Activated CD4-positive, alpha-beta T cell treated with anti-CD3 and anti-CD28 coated beads for 48 hours (primary cell): Measurements from ENCODE around the gene CAPN5.
"Not testable (repeated sequence)": the region's sequence is repeated elsewhere in the genome, so short reads cannot be mapped to it uniquely, and the experiment has no call there.

Source experiments
- DNase-seq: peaks from one replicate; pipeline ENCODE4 v3.0.0-alpha.2; 2020

The CAPN5 gene

GRCh38 chr11:77044886-77045285 lies 21.9 kb upstream of the CAPN5 start:
- no peak for DNase-seq

GRCh38 chr11:77046060-77046501 lies 20.7 kb upstream of the CAPN5 start:
- DNase-seq: peak; percentile 76

- peak; percentile 78 for DNase-seq
These were observed 19.5 kb upstream of the CAPN5 start for GRCh38 chr11:77047007-77047927.

DNA sequence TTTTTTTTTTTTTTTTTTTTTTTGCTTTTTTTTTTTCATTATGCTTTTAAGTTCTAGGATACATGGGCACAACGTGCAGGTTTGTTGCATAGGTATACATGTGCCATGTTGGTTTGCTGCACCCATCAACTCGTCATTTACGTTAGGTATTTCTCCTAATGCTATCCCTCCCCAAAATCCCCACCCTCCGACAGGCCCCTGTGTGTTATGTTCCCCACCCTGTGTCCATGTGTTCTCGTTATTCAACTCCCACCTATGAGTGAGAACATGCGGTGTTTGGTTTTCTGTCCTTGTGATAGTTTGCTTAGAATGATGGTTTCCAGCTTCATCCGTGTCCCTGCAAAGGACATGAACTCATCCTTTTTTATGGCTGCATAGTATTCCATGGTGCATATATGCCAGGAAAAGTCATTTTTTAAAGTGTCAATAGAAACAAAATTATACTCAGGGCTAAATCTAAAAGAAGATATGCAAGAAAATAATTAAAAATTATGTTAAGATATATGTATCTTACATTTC lies 18.8 kb upstream of the CAPN5 start:
- DNase-seq: not testable (repeated sequence)

GRCh38 chr11:77049026-77049425 lies 17.7 kb upstream of the CAPN5 start:
- DNase-seq: no peak

DNA sequence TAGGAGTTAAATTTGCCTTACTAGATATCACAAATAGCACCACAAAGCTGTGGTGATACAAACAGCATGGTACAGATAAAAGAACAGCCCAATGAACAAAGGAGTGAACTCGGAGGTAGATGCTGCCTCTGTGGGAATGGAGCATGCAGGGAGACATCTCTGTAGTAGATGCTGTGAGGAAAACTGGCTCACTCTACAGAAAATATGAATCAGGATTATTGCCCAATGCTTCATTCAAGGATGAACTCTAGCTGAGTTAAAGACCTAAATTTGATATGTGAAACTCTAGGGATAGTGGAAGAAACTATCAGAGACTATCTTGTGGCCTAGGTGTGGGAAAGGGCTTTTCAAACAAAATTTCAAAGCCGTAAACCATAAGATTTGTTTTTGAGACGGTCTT lies 15.3 kb upstream of the CAPN5 start:
- DNase-seq: no peak

GRCh38 chr11:77052518-77052917 lies 14.3 kb upstream of the CAPN5 start:
- DNase-seq: no peak

DNA sequence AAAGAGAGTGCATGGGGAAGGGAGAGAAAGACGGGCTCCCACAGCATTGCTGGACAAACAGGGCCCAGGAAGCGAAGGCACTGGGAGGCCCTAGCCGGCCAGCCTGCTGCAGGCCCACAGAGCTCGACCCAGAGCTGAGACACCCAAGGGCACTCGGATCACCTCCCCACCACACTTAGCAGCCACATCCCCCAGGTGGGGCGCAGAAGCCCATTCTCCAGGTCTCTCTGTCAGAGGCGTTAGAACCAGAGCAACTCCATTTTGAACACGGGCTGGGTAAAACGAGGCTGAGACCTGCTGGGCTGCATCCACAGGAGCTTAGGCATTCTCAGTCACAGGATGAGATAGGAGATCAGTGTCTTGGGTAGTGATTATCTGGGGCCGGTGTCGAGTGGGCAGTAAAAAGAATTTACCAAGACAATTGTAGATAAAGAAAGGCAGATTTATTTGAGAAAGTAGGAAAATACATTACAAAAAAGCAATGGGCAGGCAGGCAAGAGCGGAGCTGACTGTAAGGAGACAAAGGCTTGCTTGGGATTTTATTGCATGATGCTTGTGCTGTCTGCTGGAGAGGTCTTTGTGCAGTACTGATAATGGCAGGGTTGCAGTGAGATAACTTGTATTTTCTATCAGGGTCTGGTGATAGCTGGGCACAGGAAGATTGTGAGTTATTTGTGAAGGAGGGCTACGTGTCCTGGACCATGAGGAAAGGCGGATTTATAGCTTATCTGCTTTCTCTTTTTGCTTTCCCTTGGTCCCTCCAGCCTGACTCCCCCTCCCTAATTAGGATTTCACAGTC lies 13.4 kb upstream of the CAPN5 start:
- DNase-seq: no peak

- DNase-seq: no peak
These were observed 12.7 kb upstream of the CAPN5 start for GRCh38 chr11:77054084-77054483.

DNA sequence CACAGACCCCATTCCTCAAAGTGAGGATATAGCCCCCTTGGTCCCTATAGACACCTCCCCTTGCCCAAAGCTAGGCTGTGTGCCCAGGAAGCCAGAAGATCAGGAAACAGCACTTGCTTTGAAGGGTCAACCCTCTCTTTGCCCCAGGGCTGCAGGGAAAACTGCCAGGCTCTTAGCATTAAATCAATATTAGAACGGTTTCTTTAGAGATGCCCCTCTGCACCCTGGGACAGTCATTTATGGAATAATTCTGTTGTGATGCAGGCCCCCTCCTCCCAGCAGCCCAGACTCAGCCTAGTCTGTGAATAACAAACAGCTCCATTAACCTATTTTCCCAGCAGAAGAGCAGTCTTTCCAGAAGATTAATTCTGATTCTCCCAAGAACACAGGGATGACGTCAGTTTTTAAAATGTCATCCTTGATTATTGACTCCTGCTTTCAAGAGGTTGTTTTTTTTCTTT lies 11.6 kb upstream of the CAPN5 start:
- DNase-seq: no peak

DNA sequence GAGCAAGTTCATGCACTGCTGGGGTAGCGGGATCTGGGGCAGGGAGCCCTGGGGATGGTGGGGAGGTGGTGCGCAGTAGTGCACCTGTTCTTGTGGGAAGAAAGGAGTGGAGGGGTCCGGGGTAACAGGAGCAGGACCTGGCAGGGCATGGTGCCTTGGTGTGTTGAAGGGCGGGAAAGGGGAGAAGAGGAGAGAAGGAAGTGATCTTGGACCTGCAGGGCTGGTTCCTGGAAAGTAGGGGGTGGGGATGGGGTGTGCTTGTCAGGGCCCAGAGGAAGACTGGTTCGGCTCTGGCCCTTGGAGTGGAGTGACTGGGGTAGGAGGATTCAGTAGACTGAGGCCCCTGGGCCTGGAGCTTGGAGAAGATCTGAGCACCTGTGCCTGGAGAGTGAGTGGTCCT lies 10.9 kb upstream of the CAPN5 start:
- DNase-seq: no peak

GRCh38 chr11:77056814-77057402 lies 9.9 kb upstream of the CAPN5 start:
- DNase-seq: no peak

GRCh38 chr11:77057938-77058474 lies 8.8 kb upstream of the CAPN5 start:
- DNase-seq: no peak

GRCh38 chr11:77058900-77059299 lies 7.9 kb upstream of the CAPN5 start:
- no peak for DNase-seq

DNA sequence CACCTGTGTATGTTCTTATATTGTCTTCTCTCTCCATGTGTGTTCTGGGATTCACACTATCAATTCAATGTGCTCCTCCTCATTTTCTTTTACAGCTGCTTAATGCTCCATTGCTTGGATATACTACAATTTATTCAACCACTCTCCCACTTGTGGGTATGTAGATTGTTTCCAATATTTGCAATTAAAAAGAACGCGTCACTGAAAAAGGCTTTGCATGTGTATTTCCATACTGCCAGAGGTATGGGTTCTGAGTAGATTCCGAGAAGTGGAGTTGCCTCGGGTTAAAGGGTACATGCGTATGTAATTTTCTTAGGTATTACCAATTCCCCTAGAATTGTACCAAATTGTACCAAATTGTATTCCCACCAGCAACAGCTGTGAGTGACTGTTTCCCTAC lies 7.0 kb upstream of the CAPN5 start:
- no peak for DNase-seq

DNA sequence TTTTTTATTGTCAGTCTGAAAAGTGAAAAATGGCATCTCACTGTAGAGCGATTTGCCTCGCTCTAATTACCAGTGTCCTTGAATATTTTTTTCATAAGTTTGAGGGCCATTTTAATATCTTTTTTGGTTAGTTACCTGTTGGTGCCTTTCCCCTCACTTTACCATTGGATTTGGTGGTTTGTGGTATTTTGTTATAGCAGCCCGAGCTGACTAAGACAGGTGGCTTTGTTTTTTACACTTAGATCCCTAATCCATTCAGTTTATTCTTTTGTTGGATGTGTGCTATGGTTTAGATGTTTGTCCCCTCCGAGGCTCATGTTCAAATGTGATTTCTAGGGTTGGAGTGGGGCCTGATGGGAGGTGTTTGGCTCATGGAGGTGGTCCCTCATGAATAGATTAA lies 6.5 kb upstream of the CAPN5 start:
- no peak for DNase-seq

- DNase-seq: not testable (repeated sequence)
These were observed 5.5 kb upstream of the CAPN5 start for GRCh38 chr11:77061258-77061657.

GRCh38 chr11:77062924-77063323 lies 3.8 kb upstream of the CAPN5 start:
- DNase-seq: no peak

- no peak for DNase-seq
These were observed 3.4 kb upstream of the CAPN5 start for GRCh38 chr11:77063407-77063806.

- no peak for DNase-seq
These were observed 2.9 kb upstream of the CAPN5 start for GRCh38 chr11:77063861-77064260.

GRCh38 chr11:77064648-77065217 lies 2.0 kb upstream of the CAPN5 start:
- DNase-seq: no peak

- peak; percentile 47 for DNase-seq
These were observed 918 bp upstream of the CAPN5 start for GRCh38 chr11:77065878-77066228.
